Prostate gland (tissue), 2 donors: ENCODE results near the gene SCN1B.

Source experiments
- CTCF ChIP-seq, 4 experiments: fragments of 200-600 bp in 2 of 4; fragments of 450-650 bp in 2 of 4; sonication (generic) in 2 of 4; IDR thresholded peaks; 1 replicate in 3 of 4; 2 replicates in 1 of 4; pipeline ENCODE4 v1.5.1; 2016 to 2019; ENCODE audit warnings: antibody characterized with exemption in 4 of 4, mild to moderate bottlenecking in 2 of 4, moderate library complexity in 2 of 4
- POLR2AphosphoS5 ChIP-seq: sonication (generic); formaldehyde crosslinking; IDR thresholded peaks from one replicate; pipeline ENCODE4 v1.6.1; 2017; ENCODE audit warnings: antibody characterized with exemption

GRCh38 chr19:35068941-35069634 is 38.8 kb downstream of the SCN1B start:
- TF ChIP-seq CTCF (IDR thresholded peaks at IDR 0.05) (no peak), POLR2AphosphoS5 (no peak)
